H1 (cell line): ENCODE results near the gene MITF. TPM values are rescaled to one million over a fixed set of nuclear protein-coding genes. Genes with fewer than 3 reads are reported as not detected.

Experiments
- CTCF ChIA-PET: fragments of 300-600 bp; sonication (Branson Sonifier 250); formaldehyde crosslinking; loops from one replicate; lab custom pipeline; 2021; ENCODE audit not compliant: partially characterized antibody; lab: Charles Lee
- POLR2A ChIA-PET: fragments of 300-600 bp; sonication (Branson Sonifier 250); formaldehyde crosslinking; loops from one replicate; lab custom pipeline; 2021; ENCODE audit warnings: inconsistent platforms; ENCODE audit not compliant: partially characterized antibody; lab: Charles Lee
- DNase-seq, 2 experiments: peaks; one replicate each; pipeline versions ENCODE4 v3.0.0 to v3.0.0-alpha.2; 2010 to 2022; ENCODE audit warnings: low spot score in 2 of 2, low read depth in 1 of 2, mixed read lengths in 1 of 2
- FAIRE-seq: peaks from 2 replicates; lab custom pipeline; 2011; peaks lifted over from hg19 to GRCh38; lab: Jason Lieb, UNC
- H2AFZ ChIP-seq: 2 replicates; pipeline ENCODE4 v1.8.1; 2012; ENCODE audit warnings: low read length, inconsistent platforms
- H2AK5ac ChIP-seq: 2 replicates; pipeline ENCODE4 v1.6.1; 2013; ENCODE audit warnings: low read depth, low read length
- H2BK120ac ChIP-seq: replicated peaks from 2 replicates; pipeline ENCODE3; 2013; ENCODE audit warnings: low read depth, low read length, inconsistent platforms
- H2BK12ac ChIP-seq: 2 replicates; pipeline ENCODE4 v1.6.1; 2013; ENCODE audit warnings: low read depth, low read length
- H2BK15ac ChIP-seq: 2 replicates; pipeline ENCODE4 v1.6.1; 2013; ENCODE audit warnings: low read length
- H2BK20ac ChIP-seq: 2 replicates; pipeline ENCODE4 v1.6.1; 2013; ENCODE audit warnings: low read length
- H2BK5ac ChIP-seq: 2 replicates; pipeline ENCODE4 v1.6.1; 2013; ENCODE audit warnings: low read depth, low read length
- H3K14ac ChIP-seq: 2 replicates; pipeline ENCODE4 v1.6.1; 2013; ENCODE audit warnings: inconsistent platforms; ENCODE audit not compliant: insufficient read length
- H3K18ac ChIP-seq: 2 replicates; pipeline ENCODE4 v1.6.1; 2013; ENCODE audit warnings: low read length; ENCODE audit errors: extremely low read depth
- H3K23ac ChIP-seq: 2 replicates; pipeline ENCODE4 v1.6.1; 2013; ENCODE audit warnings: inconsistent platforms; ENCODE audit not compliant: insufficient read length
- H3K23me2 ChIP-seq: 2 replicates; pipeline ENCODE4 v1.6.1; 2013; ENCODE audit warnings: low read depth, low read length
- H3K27ac ChIP-seq: 2 replicates; pipeline ENCODE4 v1.6.1; 2011; ENCODE audit warnings: low read depth, low read length, inconsistent platforms
- H3K27me3 ChIP-seq, 4 experiments: replicated peaks in 1 of 4; 1 replicate in 1 of 4; 2 replicates in 3 of 4; pipeline versions ENCODE4 v1.6.1 to v1.8.1; 2011 to 2013; ENCODE audit warnings: low read length in 3 of 4, mild to moderate bottlenecking in 3 of 4, inconsistent platforms in 2 of 4, mixed read lengths in 2 of 4, moderate library complexity in 1 of 4; ENCODE audit not compliant: control insufficient read depth in 3 of 4, insufficient read depth in 3 of 4; ENCODE audit errors: extremely low read depth in 1 of 4
- H3K36me3 ChIP-seq, 4 experiments: 2 replicates each; pipeline versions ENCODE4 v1.6.1 to v1.8.1; 2011 to 2013; ENCODE audit warnings: mild to moderate bottlenecking in 4 of 4, low read length in 3 of 4, moderate library complexity in 2 of 4, control low read depth in 1 of 4, inconsistent platforms in 1 of 4; ENCODE audit not compliant: insufficient read depth in 4 of 4, control insufficient read depth in 2 of 4
- H3K4ac ChIP-seq: replicated peaks from 2 replicates; pipeline ENCODE3; 2013; ENCODE audit warnings: low read length, low read depth, mixed read lengths, inconsistent platforms; ENCODE audit not compliant: insufficient read length
- H3K4me1 ChIP-seq, 4 experiments: replicated peaks in 1 of 4; 1 replicate in 1 of 4; 2 replicates in 3 of 4; pipeline versions ENCODE4 v1.6.1 to v1.8.1; 2011 to 2013; ENCODE audit warnings: low read length in 3 of 4, inconsistent platforms in 2 of 4, mixed read lengths in 1 of 4; ENCODE audit not compliant: insufficient read depth in 4 of 4, control insufficient read depth in 3 of 4
- H3K4me2 ChIP-seq, 2 experiments: 2 replicates each; pipeline versions ENCODE4 v1.6.1 to v1.8.1; 2011 to 2013; ENCODE audit warnings: low read depth in 2 of 2, low read length in 2 of 2, control low read depth in 1 of 2, inconsistent platforms in 1 of 2, mild to moderate bottlenecking in 1 of 2; ENCODE audit not compliant: insufficient read depth in 1 of 2
- H3K4me3 ChIP-seq, 4 experiments: fragments of 200-600, 300-600 bp in 1 of 4; sonication (generic), shearing (Covaris generic), sonication (Bioruptor Twin) in 1 of 4; 2 replicates each; pipeline versions ENCODE4 v1.5.1 to v1.8.1; 2011 to 2016; ENCODE audit warnings: low read length in 4 of 4, low read depth in 3 of 4, control low read depth in 2 of 4, inconsistent platforms in 2 of 4, mild to moderate bottlenecking in 2 of 4, mixed read lengths in 1 of 4, moderate library complexity in 1 of 4; ENCODE audit not compliant: insufficient read depth in 2 of 4; ENCODE audit errors: extremely low read depth in 1 of 4
- H3K56ac ChIP-seq: replicated peaks from 2 replicates; pipeline ENCODE3; 2013; ENCODE audit warnings: low read depth, mild to moderate bottlenecking, mixed read lengths, low read length, inconsistent platforms; ENCODE audit not compliant: insufficient read length
- H3K79me1 ChIP-seq: 2 replicates; pipeline ENCODE4 v1.6.1; 2013; ENCODE audit warnings: low read depth, low read length, control low read depth
- H3K79me2 ChIP-seq, 2 experiments: 2 replicates each; pipeline versions ENCODE4 v1.6.1 to v1.8.1; 2012 to 2013; ENCODE audit warnings: low read length in 2 of 2, mild to moderate bottlenecking in 2 of 2, inconsistent platforms in 1 of 2; ENCODE audit not compliant: insufficient read depth in 2 of 2, control insufficient read depth in 1 of 2
- H3K9ac ChIP-seq, 4 experiments: replicated peaks in 1 of 4; 1 replicate in 1 of 4; 2 replicates in 3 of 4; pipeline versions ENCODE4 v1.6.1 to v1.8.1; 2011 to 2013; ENCODE audit warnings: low read depth in 3 of 4, low read length in 3 of 4, control low read depth in 2 of 4, mild to moderate bottlenecking in 2 of 4, moderate library complexity in 2 of 4, inconsistent platforms in 1 of 4; ENCODE audit errors: extremely low read depth in 1 of 4
- H3K9me3 ChIP-seq, 2 experiments: 2 replicates each; pipeline versions ENCODE4 v1.6.1 to v1.8.1; 2012 to 2013; ENCODE audit warnings: mild to moderate bottlenecking in 2 of 2, moderate library complexity in 2 of 2, control low read depth in 1 of 2, inconsistent platforms in 1 of 2, low read depth in 1 of 2, low read length in 1 of 2, mixed read lengths in 1 of 2; ENCODE audit not compliant: insufficient read depth in 2 of 2
- H4K20me1 ChIP-seq, 2 experiments: replicated peaks in 1 of 2; 2 replicates each; pipeline versions ENCODE3 to v1.8.1; 2011 to 2013; ENCODE audit warnings: inconsistent platforms in 2 of 2, low read length in 2 of 2, mild to moderate bottlenecking in 1 of 2; ENCODE audit not compliant: insufficient read depth in 2 of 2, control insufficient read depth in 1 of 2
- H4K5ac ChIP-seq: 2 replicates; pipeline ENCODE4 v1.6.1; 2013; ENCODE audit warnings: low read length, low read depth, mixed read lengths, inconsistent platforms; ENCODE audit not compliant: insufficient read length
- H4K8ac ChIP-seq: 2 replicates; pipeline ENCODE4 v1.8.0; 2013; ENCODE audit warnings: mild to moderate bottlenecking, moderate library complexity, low read length, inconsistent platforms; ENCODE audit not compliant: insufficient read depth; ENCODE audit errors: extremely low read depth
- H4K91ac ChIP-seq: replicated peaks from 2 replicates; pipeline ENCODE3; 2013; ENCODE audit warnings: low read length, mixed read lengths, inconsistent platforms; ENCODE audit not compliant: insufficient read length
- CBX8 ChIP-seq: fragments of 300-800, 300-1000 bp; sonication (generic); IDR thresholded peaks from 2 replicates; pipeline ENCODE4 v1.7.1; 2016; ENCODE audit warnings: low read depth, low read length, borderline replicate concordance
- E2F6 ChIP-seq: IDR thresholded peaks from 2 replicates; pipeline ENCODE4 v1.6.1; 2012; ENCODE audit warnings: inconsistent platforms
- EP300 ChIP-seq, 2 experiments: IDR thresholded peaks; 1 replicate in 1 of 2; 2 replicates in 1 of 2; pipeline ENCODE4 v1.6.1; 2011 to 2012; ENCODE audit warnings: low read depth in 2 of 2, low read length in 2 of 2, mild to moderate bottlenecking in 2 of 2, borderline replicate concordance in 1 of 2, inconsistent platforms in 1 of 2, moderate library complexity in 1 of 2
- KDM1A ChIP-seq: fragments of 200-600, 300-600 bp; sonication (generic); IDR thresholded peaks from 2 replicates; pipeline ENCODE4 v1.7.1; 2016; ENCODE audit warnings: mild to moderate bottlenecking, low read length, borderline replicate concordance
- POLR2A ChIP-seq, 2 experiments: IDR thresholded peaks; 1 replicate in 1 of 2; 2 replicates in 1 of 2; pipeline ENCODE4 v1.6.1; 2011; ENCODE audit warnings: low read depth in 2 of 2, low read length in 2 of 2, mild to moderate bottlenecking in 2 of 2; ENCODE audit errors: control extremely low read depth in 1 of 2
- RAD21 ChIP-seq, 2 experiments: IDR thresholded peaks in 1 of 2; conservative IDR thresholded peaks in 1 of 2; 2 replicates each; pipeline ENCODE4 v1.6.1; 2011; ENCODE audit warnings: low read depth in 2 of 2, low read length in 2 of 2, improper control_type of control experiment in 1 of 2, inconsistent platforms in 1 of 2, mild to moderate bottlenecking in 1 of 2, moderate library complexity in 1 of 2
- SRF ChIP-seq: IDR thresholded peaks from 2 replicates; pipeline ENCODE4 v1.6.1; 2011; ENCODE audit warnings: mild to moderate bottlenecking, low read depth, low read length, moderate library complexity
- SUZ12 ChIP-seq: fragments of 200-600 bp; sonication (generic); IDR thresholded peaks from 2 replicates; pipeline ENCODE4 v1.6.1; 2012; ENCODE audit warnings: mild to moderate bottlenecking, inconsistent platforms, low read length, moderate library complexity, mixed read lengths
- TAF1 ChIP-seq: IDR thresholded peaks from 2 replicates; pipeline ENCODE4 v1.6.1; 2011; ENCODE audit warnings: mild to moderate bottlenecking, low read depth, low read length
- WGBS, 2 experiments: shearing (Covaris generic) in 1 of 2; methylation state at CpG; one replicate each; pipeline versions ENCODE4 v1.1.6 to v1.1.7; 2013 to 2015; ENCODE audit warnings: low lambda C conversion rate in 2 of 2, mixed read lengths in 2 of 2, inconsistent platforms in 1 of 2, low coverage in 1 of 2, missing lambda C conversion rate in 1 of 2; ENCODE audit not compliant: insufficient replicate concordance in 2 of 2, insufficient coverage in 1 of 2, insufficient read length in 1 of 2; ENCODE audit errors: extremely low coverage in 1 of 2, missing lambda C conversion rate in 1 of 2; 5-methylcytosine and 5-hydroxymethylcytosine counted together
- polyA plus RNA-seq, 7 experiments: library from polyadenylated mRNA; depleted of rRNA in 3 of 7; stranded (reverse) in 5 of 7; unstranded in 2 of 7; fragments of >200 nt in 5 of 7; fragments of 200-250 nt in 2 of 7; gene quantifications; 1 replicate in 5 of 7; 2 replicates in 1 of 7; 4 replicates in 1 of 7; pipeline versions ENCODE4 v1.2.1 to v1.2.3, GENCODE V29; 2011 to 2013; ENCODE audit warnings: missing spikeins in 2 of 7, mixed read lengths in 2 of 7
- total RNA-seq: library from RNA; stranded (reverse); fragmentation: NEBNext Ultra II Directional; extraction: Animal tissue kit (Norgen Biotek cat#: 25700); gene quantifications from 2 replicates; pipeline ENCODE4 v1.2.1, GENCODE V29; 2021

Gene MITF
- total and polyA plus RNA-seq, 2 of the 8 experiments (the other 6 are each of a cell fraction or from before 2014, with no cell fraction given): 0.53 to 1.4 TPM

GRCh38 chr3:69695443-69695842 is 43.8 kb upstream of the MITF start:
- H3K23ac ChIP-seq: no peak overlapping the region
- no peak overlapping the region for H4K5ac ChIP-seq
- TF ChIP-seq E2F6 (no peak), POLR2A (IDR thresholded peaks at IDR 0.05; ENCODE audit: control extremely low read depth in 1 of 2, low read depth in 2 of 2, low read length in 2 of 2) (no peak), SUZ12 (no peak), CBX8 (no peak), SRF (no peak), KDM1A (no peak), RAD21 (IDR thresholded peaks at IDR 0.05 in 1 of 2, conservative IDR thresholded peaks at IDR 0.05 in 1 of 2; ENCODE audit: low read depth in 2 of 2, low read length in 2 of 2) (no peak), TAF1 (no peak), EP300 (IDR thresholded peaks at IDR 0.05; ENCODE audit: borderline replicate concordance in 1 of 2, low read depth in 2 of 2, low read length in 2 of 2) (no peak)
- no peak overlapping the region for H3K9ac ChIP-seq
- CTCF ChIA-PET: interaction anchor here (1.6 to 4.8 kb wide), 3 partner anchors 23 to 251 kb away, joined by 3 to 21 read pairs (median 4); no protein-coding TSS in a partner anchor
- no peak overlapping the region for H2BK12ac ChIP-seq
- no peaks in the 10 kb centered on the region for H4K20me1 ChIP-seq
- H2BK120ac ChIP-seq: no peak overlapping the region
- POLR2A ChIA-PET: no interaction called here
- H2BK20ac ChIP-seq: no peak overlapping the region
- DNase-seq: no peak
- H3K9me3 ChIP-seq: no peaks in the 10 kb centered on the region
- no peaks in the 10 kb centered on the region for H3K27me3 ChIP-seq
- no peak overlapping the region for H3K4me3 ChIP-seq
- no peak overlapping the region for H3K4ac ChIP-seq
- H3K23me2 ChIP-seq: no peaks in the 10 kb centered on the region
- no peak overlapping the region for H3K4me2 ChIP-seq
- no peak overlapping the region for H4K91ac ChIP-seq
- no peak overlapping the region for H4K8ac ChIP-seq
- no peak overlapping the region for H2BK15ac ChIP-seq
- no peak overlapping the region for H2AK5ac ChIP-seq
- no peak overlapping the region for H3K56ac ChIP-seq
- H3K27ac ChIP-seq: no peak overlapping the region
- H3K14ac ChIP-seq: no peak overlapping the region
- H3K79me2 ChIP-seq: no peaks in the 10 kb centered on the region
- H3K4me1 ChIP-seq: no peaks in the 10 kb centered on the region
- FAIRE-seq: no peak
- no peak overlapping the region for H2BK5ac ChIP-seq
- H3K79me1 ChIP-seq: no peaks in the 10 kb centered on the region
- WGBS, 2 experiments: 85% methylated on average over 2 of the region's 2 CpGs; no CpG with 5 or more reads in 1 of the 2 experiments
- H3K36me3 ChIP-seq: no peaks in the 10 kb centered on the region
- H2AFZ ChIP-seq: no peak overlapping the region
- H3K18ac ChIP-seq: no peak overlapping the region
